Measurements from ENCODE around the gene DNAL1.

GRCh38 chr14:73606271-73606670 lies 38.5 kb upstream of the DNAL1 start:
- TF ChIP-seq CTCF (IDR thresholded peaks at IDR 0.05) (no peak), POLR2A (IDR thresholded peaks at IDR 0.05) (no peak)
